RWPE1 (cell line): Measurements from ENCODE around the gene ZNF560.
"Not testable (repeated sequence)": the region's sequence is repeated elsewhere in the genome, so short reads cannot be mapped to it uniquely, and the experiment has no call there.

Experiments used
- CTCF ChIA-PET: fragments of 350-600 bp; sonication (Branson Sonifier 250); formaldehyde crosslinking; extraction: SDS; loops from one replicate; lab custom pipeline; 2021; lab: Yijun Ruan, JAX
- POLR2A ChIA-PET: fragments of 400-600 bp; formaldehyde crosslinking; extraction: SDS; loops from one replicate; lab custom pipeline; 2020; ENCODE audit warnings: antibody characterized with exemption; ENCODE audit not compliant: low non-redundant PET; lab: Yijun Ruan, JAX
- DNase-seq: peaks from one replicate; pipeline ENCODE4 v3.0.0; 2012; ENCODE audit warnings: low spot score
- H3K27ac ChIP-seq: fragments of 450-650 bp; 2 replicates; pipeline ENCODE4 v1.5.1; 2017
- CTCF ChIP-seq: fragments of 450-650 bp; conservative IDR thresholded peaks from 2 replicates; pipeline ENCODE4 v1.5.1; 2017; ENCODE audit warnings: low read depth, mild to moderate bottlenecking

ZNF560 gene

GRCh38 chr19:9498183-9498902, at the start of gene ZNF560:
ZNF560 (minus strand) TSS chr19:9498616; CDS start chr19:9475313, 23,303 bp downstream.
- no peak within 1 kb of the TSS for H3K27ac ChIP-seq
- POLR2A ChIA-PET = no interaction called here
- CTCF ChIA-PET = no interaction called here
- no peak for DNase-seq
- no peak for TF ChIP-seq CTCF

- POLR2A ChIA-PET = no interaction called here
- CTCF ChIA-PET = no interaction called here
- DNase-seq = no peak
- H3K27ac ChIP-seq = no peak overlapping the region
- no peak for TF ChIP-seq CTCF
These were observed 49.5 kb upstream of the ZNF560 start for GRCh38 chr19:9547870-9548269.

GRCh38 chr19:9541281-9541680, 42.9 kb upstream of the ZNF560 start:
- CTCF ChIA-PET, POLR2A ChIA-PET, DNase-seq, H3K27ac ChIP-seq: not testable (repeated sequence)

- DNase-seq, H3K27ac ChIP-seq, POLR2A ChIA-PET: not testable (repeated sequence)
- CTCF ChIA-PET = interaction anchor here (0.6 kb wide), 1 partner anchor 15 kb away, joined by 3 read pairs; no protein-coding TSS in a partner anchor
These were observed 41.5 kb upstream of the ZNF560 start for GRCh38 chr19:9539921-9540320.

- H3K27ac ChIP-seq = peak overlapping the region; percentile 89
- CTCF ChIA-PET, POLR2A ChIA-PET, DNase-seq: not testable (repeated sequence)
These were observed 40.8 kb upstream of the ZNF560 start for GRCh38 chr19:9539201-9539600.

GRCh38 chr19:9538183-9539058, 40.0 kb upstream of the ZNF560 start, which contains the start of gene ZNF426:
ZNF426 (minus strand) TSS chr19:9538645; CDS start chr19:9536232, 2,413 bp downstream.
- ChIA-PET POLR2A (no interaction called here), CTCF (interaction anchor here (0.5 kb wide), 1 partner anchor 62 kb away, joined by 3 read pairs; no protein-coding TSS in a partner anchor)
- H3K27ac ChIP-seq = peak within 1 kb of the TSS; percentile 89
- TF ChIP-seq CTCF = no peak
- DNase-seq = peak; percentile 89

- TF ChIP-seq CTCF = no peak
- no peak overlapping the region for H3K27ac ChIP-seq
- ChIA-PET POLR2A (no interaction called here), CTCF (no interaction called here)
- no peak for DNase-seq
These were observed 37.5 kb upstream of the ZNF560 start for GRCh38 chr19:9535934-9536333.

GRCh38 chr19:9531933-9532332, 33.5 kb upstream of the ZNF560 start:
- no peak for TF ChIP-seq CTCF
- POLR2A ChIA-PET = no interaction called here
- CTCF ChIA-PET = no interaction called here
- H3K27ac ChIP-seq = no peak overlapping the region
- DNase-seq = peak; percentile 78
